Fibroblast of lung (primary cell): ENCODE results near the gene REM1.

Experiments used
- EZH2 ChIP-seq: IDR thresholded peaks from 2 replicates; pipeline ENCODE4 v1.5.1; 2012; ENCODE audit warnings: low read length, control low read depth, mild to moderate bottlenecking; ENCODE audit errors: missing control alignments
- TF ChIP-seq, protein P1 (sequence below), 2 donors: IDR thresholded peaks in 1 of 2; conservative IDR thresholded peaks in 1 of 2; 1 replicate in 1 of 2; 2 replicates in 1 of 2; pipeline ENCODE4 v1.5.1; 2011 to 2012; ENCODE audit warnings: low read length in 2 of 2, control low read depth in 1 of 2, inconsistent platforms in 1 of 2, low read depth in 1 of 2, mild to moderate bottlenecking in 1 of 2

DNA sequence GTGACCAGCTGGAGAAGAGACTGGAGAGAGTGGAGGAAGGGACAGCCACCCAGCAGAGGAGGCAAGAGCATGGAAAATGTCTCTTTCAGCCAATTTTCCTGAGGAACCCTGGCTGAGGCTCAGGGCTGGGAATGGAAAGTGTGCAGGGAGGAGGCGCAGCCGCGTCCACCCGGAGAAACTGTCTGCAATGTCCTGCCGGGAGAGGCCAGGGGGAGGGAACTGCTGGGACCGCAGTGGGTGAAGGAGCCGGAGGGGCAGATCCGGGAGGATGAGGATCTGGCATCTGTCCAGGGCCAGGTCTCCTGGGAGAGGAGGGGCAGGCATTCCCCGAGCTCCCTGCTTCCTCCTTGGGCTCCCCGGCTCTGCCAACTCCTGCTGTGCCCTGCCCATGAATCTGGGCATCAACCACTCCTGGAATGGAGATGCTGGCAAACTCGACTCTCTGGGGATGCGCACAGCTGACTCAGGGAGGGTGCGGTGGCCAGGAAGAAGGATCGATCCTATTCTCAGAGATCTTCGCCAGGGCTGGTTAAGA, 21.7 kb downstream of the REM1 start:
- TF ChIP-seq, protein P1, sequence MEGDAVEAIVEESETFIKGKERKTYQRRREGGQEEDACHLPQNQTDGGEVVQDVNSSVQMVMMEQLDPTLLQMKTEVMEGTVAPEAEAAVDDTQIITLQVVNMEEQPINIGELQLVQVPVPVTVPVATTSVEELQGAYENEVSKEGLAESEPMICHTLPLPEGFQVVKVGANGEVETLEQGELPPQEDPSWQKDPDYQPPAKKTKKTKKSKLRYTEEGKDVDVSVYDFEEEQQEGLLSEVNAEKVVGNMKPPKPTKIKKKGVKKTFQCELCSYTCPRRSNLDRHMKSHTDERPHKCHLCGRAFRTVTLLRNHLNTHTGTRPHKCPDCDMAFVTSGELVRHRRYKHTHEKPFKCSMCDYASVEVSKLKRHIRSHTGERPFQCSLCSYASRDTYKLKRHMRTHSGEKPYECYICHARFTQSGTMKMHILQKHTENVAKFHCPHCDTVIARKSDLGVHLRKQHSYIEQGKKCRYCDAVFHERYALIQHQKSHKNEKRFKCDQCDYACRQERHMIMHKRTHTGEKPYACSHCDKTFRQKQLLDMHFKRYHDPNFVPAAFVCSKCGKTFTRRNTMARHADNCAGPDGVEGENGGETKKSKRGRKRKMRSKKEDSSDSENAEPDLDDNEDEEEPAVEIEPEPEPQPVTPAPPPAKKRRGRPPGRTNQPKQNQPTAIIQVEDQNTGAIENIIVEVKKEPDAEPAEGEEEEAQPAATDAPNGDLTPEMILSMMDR (conservative IDR thresholded peaks at IDR 0.05 in 1 of 2, IDR thresholded peaks at IDR 0.05 in 1 of 2; ENCODE audit: low read depth in 1 of 2, low read length in 2 of 2): no peak
- TF ChIP-seq EZH2: no peak
